ENCODE measurements around the gene CCL4L2. TPM values are rescaled to one million over a fixed set of nuclear protein-coding genes. Genes with fewer than 3 reads are reported as not detected.
"Not testable (repeated sequence)": the region's sequence is repeated elsewhere in the genome, so short reads cannot be mapped to it uniquely, and the experiment has no call there.

Gene CCL4L2
- total RNA-seq, 2 donors from 2014 or later, result 24.9 to 37.4 TPM

DNA sequence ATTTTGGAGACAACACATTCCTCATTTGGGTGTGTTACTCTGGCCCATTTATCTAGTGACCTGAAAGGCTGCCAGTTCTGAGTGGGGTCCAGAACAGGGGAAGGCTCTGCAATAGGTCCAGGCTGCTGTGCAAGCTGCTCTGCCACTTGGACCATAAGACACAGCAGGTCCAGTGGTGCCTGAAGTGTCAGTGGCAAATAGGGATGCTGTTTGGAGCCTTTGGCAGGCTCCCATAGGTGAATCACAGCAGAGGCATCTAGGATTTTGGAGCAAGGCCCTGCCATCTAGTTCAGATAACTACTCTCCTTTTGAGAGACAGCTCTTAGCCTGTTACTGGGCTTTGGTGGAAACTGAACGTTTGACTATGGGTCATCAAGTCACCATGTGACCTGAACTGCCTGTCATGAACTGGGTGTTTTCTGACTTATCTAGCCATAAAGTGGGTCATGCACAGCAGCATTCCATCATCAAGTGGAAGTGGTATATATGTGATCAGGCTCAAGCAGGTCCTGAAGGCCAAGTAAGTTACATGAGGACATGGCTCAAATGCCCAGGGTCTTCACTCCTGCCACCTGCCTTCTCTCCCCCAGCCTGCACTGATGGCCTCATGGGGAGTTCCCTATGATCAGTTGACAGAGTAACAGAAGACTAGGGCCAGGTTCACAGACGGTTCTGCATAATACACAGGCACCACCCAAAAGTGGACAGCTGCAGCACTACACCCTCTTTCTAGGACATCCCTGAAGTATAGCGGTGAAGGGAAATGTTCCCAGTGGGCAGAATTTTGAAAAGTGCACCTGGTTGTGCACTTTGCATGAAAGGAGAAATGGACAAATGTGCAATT lies 10.1 kb downstream of the CCL4L2 start:
- ATAC-seq; H3K27ac Mint-ChIP-seq; H3K4me1 Mint-ChIP-seq (ENCODE audit: low read depth in 2 of 2); H3K9me3 Mint-ChIP-seq; H3K4me3 Mint-ChIP-seq; DNase-seq (ENCODE audit: low spot score); H3K27me3 Mint-ChIP-seq: not testable (repeated sequence)
- peaks cover 12% of the 10 kb centered on the region for H3K36me3 Mint-ChIP-seq

DNA sequence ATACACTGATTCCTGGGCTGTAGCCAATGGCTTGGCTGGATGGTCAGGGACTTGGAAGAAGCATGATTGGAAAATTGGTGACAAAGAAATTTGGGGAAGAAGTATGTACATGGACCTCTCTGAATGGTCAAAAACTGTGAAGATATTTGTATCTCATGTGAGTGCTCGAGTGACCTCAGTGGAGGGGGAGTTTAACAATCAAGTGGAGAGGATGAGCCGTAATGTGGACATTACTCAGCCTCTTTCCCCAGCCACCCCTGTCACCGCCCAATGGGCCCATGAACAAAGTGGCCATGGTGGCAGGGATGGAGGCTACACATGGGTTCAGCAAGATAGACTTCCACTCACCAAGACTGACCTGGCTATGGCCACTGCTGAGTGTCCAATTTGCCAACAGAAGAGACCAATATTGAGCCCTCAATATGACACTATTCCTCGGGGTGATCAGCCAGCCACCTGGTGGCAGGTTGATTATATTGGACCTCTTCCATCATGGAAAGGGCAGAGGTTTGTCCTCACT lies 10.8 kb downstream of the CCL4L2 start:
- H3K36me3 Mint-ChIP-seq, result peaks cover 12% of the 10 kb centered on the region
- H3K27me3 Mint-ChIP-seq; DNase-seq (ENCODE audit: low spot score); H3K27ac Mint-ChIP-seq; ATAC-seq; H3K4me3 Mint-ChIP-seq; H3K4me1 Mint-ChIP-seq (ENCODE audit: low read depth in 2 of 2); H3K9me3 Mint-ChIP-seq: not testable (repeated sequence)

DNA sequence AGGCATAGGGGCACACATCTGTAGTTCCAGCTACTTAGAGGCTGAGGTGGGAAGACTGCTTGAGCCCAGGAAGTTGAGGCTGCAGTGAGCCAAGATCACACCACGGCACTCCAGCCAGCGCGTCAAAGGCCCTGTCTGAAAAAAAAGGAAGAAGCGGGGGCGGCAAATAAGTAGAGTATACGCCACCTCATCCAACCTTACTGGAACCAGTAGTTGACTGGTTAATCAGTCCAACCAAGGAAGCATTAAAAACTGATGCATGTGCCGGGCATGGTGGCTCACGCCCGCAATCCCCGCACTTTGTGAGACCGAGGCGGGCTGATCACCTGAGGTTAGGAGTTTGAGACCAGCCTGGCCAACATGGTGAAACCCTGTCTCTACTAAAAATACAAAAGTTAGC lies 12.1 kb downstream of the CCL4L2 start:
- DNase-seq (ENCODE audit: low spot score); H3K4me1 Mint-ChIP-seq (ENCODE audit: low read depth in 2 of 2); H3K27me3 Mint-ChIP-seq: not testable (repeated sequence)

DNA sequence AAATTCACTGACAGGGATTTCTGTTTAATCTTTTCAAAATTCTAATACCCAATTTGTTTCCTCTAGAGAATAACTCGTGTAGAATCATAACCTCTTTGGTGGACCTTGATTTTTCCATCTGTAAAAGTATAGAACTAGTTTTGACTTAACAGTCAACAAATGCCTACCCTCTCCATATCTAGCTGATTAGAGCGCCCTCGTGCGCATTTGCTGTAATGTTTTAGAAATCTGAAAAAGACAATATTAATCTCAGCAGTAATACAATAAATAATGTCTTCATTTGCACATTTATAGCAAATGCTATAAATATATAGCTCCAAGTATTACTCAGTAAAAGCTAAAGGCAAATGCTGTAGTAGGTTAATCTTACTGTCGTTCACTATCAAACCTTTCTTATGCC lies 18.8 kb downstream of the CCL4L2 start:
- not testable (repeated sequence) for DNase-seq (ENCODE audit: low spot score); ATAC-seq

More for the DNA sequence above, 12.1 kb downstream of the CCL4L2 start:
- not testable (repeated sequence) for H3K36me3 Mint-ChIP-seq, H3K4me3 Mint-ChIP-seq, ATAC-seq, H3K9me3 Mint-ChIP-seq, H3K27ac Mint-ChIP-seq

DNA sequence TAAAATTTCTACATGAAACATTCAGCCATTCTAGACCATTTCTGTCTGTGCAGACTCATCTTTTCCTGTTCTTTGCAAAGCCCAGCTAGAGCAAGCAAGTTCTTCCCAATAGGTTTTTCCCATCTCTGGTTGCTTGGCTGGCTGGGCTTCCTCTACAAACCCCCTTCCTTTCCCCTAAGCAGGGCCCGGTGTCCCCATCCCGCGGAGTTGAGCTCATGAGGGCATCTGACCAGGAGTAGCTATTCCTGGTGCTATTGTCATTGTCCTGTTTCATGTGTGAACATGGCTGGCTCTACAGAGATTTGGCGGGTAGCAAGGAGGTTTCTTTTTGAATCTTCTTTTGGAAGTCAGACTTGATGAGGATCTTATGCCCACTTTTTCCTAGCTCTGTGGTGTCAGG lies 31.2 kb downstream of the CCL4L2 start:
- not testable (repeated sequence) for H3K4me3 Mint-ChIP-seq; H3K9me3 Mint-ChIP-seq; H3K36me3 Mint-ChIP-seq; H3K27me3 Mint-ChIP-seq; DNase-seq (ENCODE audit: low spot score); ATAC-seq; H3K27ac Mint-ChIP-seq; H3K4me1 Mint-ChIP-seq (ENCODE audit: low read depth in 2 of 2)

More for the DNA sequence above, 18.8 kb downstream of the CCL4L2 start:
- not testable (repeated sequence) for H3K4me3 Mint-ChIP-seq; H3K27me3 Mint-ChIP-seq; H3K36me3 Mint-ChIP-seq; H3K9me3 Mint-ChIP-seq; H3K4me1 Mint-ChIP-seq (ENCODE audit: low read depth in 2 of 2); H3K27ac Mint-ChIP-seq

Other genes starting within 250 kb of the CCL4L2 start
- gene CCL16, start 229.6 kb upstream of the CCL4L2 start, total RNA-seq, result not detected
- not detected for gene CCL14, start 224.3 kb upstream of the CCL4L2 start, total RNA-seq
- not detected for gene CCL15, start 209.5 kb upstream of the CCL4L2 start, total RNA-seq
- gene CCL23, start 193.1 kb upstream of the CCL4L2 start, total RNA-seq, result 1 to 10 TPM in 1 of 2 donors, not detected in 1; 1.7 TPM
- not detected for gene CCL18, start 146.8 kb upstream of the CCL4L2 start, total RNA-seq
- gene CCL3, start 120.9 kb upstream of the CCL4L2 start, total RNA-seq, result 1,000 to 10,000 TPM; 2,440 to 2,619 TPM
- 100 to 1,000 TPM; 379 to 582 TPM for gene CCL4, start 107.2 kb upstream of the CCL4L2 start, total RNA-seq
- 10 to 100 TPM in 1 of 2 donors, 1 to 10 TPM in 1; 9.2 to 10.7 TPM for gene TBC1D3B, start 34.4 kb upstream of the CCL4L2 start, total RNA-seq
- gene CCL3L1, start 14.3 kb upstream of the CCL4L2 start, total RNA-seq, result 10 to 100 TPM; 59.6 to 82.1 TPM
- 1 to 10 TPM in 1 of 2 donors, under 1 TPM in 1; 0.67 to 2.1 TPM for gene TBC1D3I, start 53.5 kb downstream of the CCL4L2 start, total RNA-seq
- not detected for gene TBC1D3G, start 112.8 kb downstream of the CCL4L2 start, total RNA-seq
- gene TBC1D3H, start 177.4 kb downstream of the CCL4L2 start, total RNA-seq, result not detected